Loucy (cell line): ENCODE results near the gene ADGRL1.

Experiments
- EZH2phosphoT487 ChIP-seq: fragments of 200-600 bp; IDR thresholded peaks from 2 replicates; pipeline ENCODE4 v1.6.1; 2018; ENCODE audit warnings: antibody characterized with exemption, mild to moderate bottlenecking, moderate library complexity, borderline replicate concordance
- TF ChIP-seq, protein P1 (sequence below): fragments of 200-600 bp; sonication (generic); conservative IDR thresholded peaks from 2 replicates; pipeline ENCODE4 v1.5.1; 2014; ENCODE audit warnings: mild to moderate bottlenecking, antibody characterized with exemption, low read length

GRCh38 chr19:14187561-14187960 lies 18.4 kb downstream of the ADGRL1 start:
- TF ChIP-seq EZH2phosphoT487, result no peak
- TF ChIP-seq, protein P1, sequence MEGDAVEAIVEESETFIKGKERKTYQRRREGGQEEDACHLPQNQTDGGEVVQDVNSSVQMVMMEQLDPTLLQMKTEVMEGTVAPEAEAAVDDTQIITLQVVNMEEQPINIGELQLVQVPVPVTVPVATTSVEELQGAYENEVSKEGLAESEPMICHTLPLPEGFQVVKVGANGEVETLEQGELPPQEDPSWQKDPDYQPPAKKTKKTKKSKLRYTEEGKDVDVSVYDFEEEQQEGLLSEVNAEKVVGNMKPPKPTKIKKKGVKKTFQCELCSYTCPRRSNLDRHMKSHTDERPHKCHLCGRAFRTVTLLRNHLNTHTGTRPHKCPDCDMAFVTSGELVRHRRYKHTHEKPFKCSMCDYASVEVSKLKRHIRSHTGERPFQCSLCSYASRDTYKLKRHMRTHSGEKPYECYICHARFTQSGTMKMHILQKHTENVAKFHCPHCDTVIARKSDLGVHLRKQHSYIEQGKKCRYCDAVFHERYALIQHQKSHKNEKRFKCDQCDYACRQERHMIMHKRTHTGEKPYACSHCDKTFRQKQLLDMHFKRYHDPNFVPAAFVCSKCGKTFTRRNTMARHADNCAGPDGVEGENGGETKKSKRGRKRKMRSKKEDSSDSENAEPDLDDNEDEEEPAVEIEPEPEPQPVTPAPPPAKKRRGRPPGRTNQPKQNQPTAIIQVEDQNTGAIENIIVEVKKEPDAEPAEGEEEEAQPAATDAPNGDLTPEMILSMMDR, result no peak
